K562 (cell line): ENCODE results near the gene NRG3. TPM values are rescaled to one million over a fixed set of nuclear protein-coding genes. Genes with fewer than 3 reads are reported as not detected.

Experiments used
- ATAC-seq: fragments of 200-7000 bp; cut with Tn5 transposase; 3 replicates; pipeline ENCODE4 v1.9.1; 2020; ENCODE audit warnings: moderate library complexity
- BruUV-seq: library from RNA; stranded (reverse); fragments of 400-500 nt; replicated peaks from 2 replicates; lab custom pipeline; 2021; lab: Mats Ljungman, UMichigan
- CTCF ChIA-PET: fragments of 300-600 bp; formaldehyde crosslinking; extraction: SDS; loops from one replicate; lab custom pipeline; 2021; ENCODE audit warnings: low intra/inter-chr PET ratio; lab: Yijun Ruan, JAX
- POLR2A ChIA-PET: fragments of 300-600, 350-650 bp; sonication (Branson Sonifier 250); formaldehyde crosslinking; extraction: SDS; loops from one replicate; lab custom pipeline; 2021; ENCODE audit warnings: antibody characterized with exemption, inconsistent platforms; lab: Yijun Ruan, JAX
- DNase-seq, 4 experiments: peaks; one replicate each; pipeline versions ENCODE4 v3.0.0 to v3.0.0-alpha.2; 2011 to 2018; ENCODE audit warnings: low spot score in 3 of 4, mixed read lengths in 3 of 4; ENCODE audit errors: extremely low read depth in 1 of 4
- FAIRE-seq: peaks from 2 replicates; lab custom pipeline; 2011; peaks lifted over from hg19 to GRCh38; lab: Jason Lieb, UNC
- H2AFZ ChIP-seq: 2 replicates; pipeline ENCODE4 v1.6.0; 2011; ENCODE audit warnings: low read depth, low read length, control low read depth, inconsistent platforms
- H3K27ac ChIP-seq: fragments of 200-600 bp; 3 replicates; pipeline ENCODE4 v1.8.0; 2011; ENCODE audit warnings: low read depth, mild to moderate bottlenecking, control low read depth, inconsistent platforms, low read length, moderate library complexity, mixed read lengths; ENCODE audit errors: extremely low read depth
- H3K27me3 ChIP-seq, 2 experiments: fragments of 300-600 bp in 1 of 2; 2 replicates in 1 of 2; 3 replicates in 1 of 2; pipeline versions ENCODE4 v1.6.0 to v1.8.0; 2011; ENCODE audit warnings: inconsistent platforms in 2 of 2, low read length in 2 of 2, mild to moderate bottlenecking in 1 of 2, mixed read lengths in 1 of 2, moderate library complexity in 1 of 2; ENCODE audit not compliant: control insufficient read depth in 2 of 2, insufficient read depth in 2 of 2
- H3K36me3 ChIP-seq: fragments of 300-600 bp; 3 replicates; pipeline ENCODE4 v1.8.0; 2011; ENCODE audit warnings: mild to moderate bottlenecking, low read length, inconsistent platforms; ENCODE audit not compliant: control insufficient read depth, insufficient read depth
- H3K4me1 ChIP-seq, 2 experiments: fragments of 200-600 bp in 1 of 2; replicated peaks in 1 of 2; 2 replicates in 1 of 2; 3 replicates in 1 of 2; pipeline versions ENCODE4 v1.5.1 to v1.8.0; 2011; ENCODE audit warnings: inconsistent platforms in 2 of 2, low read length in 2 of 2, mild to moderate bottlenecking in 1 of 2, mixed read lengths in 1 of 2, moderate library complexity in 1 of 2; ENCODE audit not compliant: control insufficient read depth in 2 of 2, insufficient read depth in 2 of 2
- H3K4me2 ChIP-seq: 2 replicates; pipeline ENCODE4 v1.6.1; 2011; ENCODE audit warnings: low read length, control low read depth, inconsistent platforms, mixed read lengths; ENCODE audit not compliant: insufficient read depth
- H3K4me3 ChIP-seq: fragments of 200-600 bp; sonication (generic), shearing (Covaris generic); 2 replicates; pipeline ENCODE4 v1.5.1; 2016; ENCODE audit warnings: control low read depth, inconsistent platforms
- H3K79me2 ChIP-seq: fragments of 200-600 bp; 3 replicates; pipeline ENCODE4 v1.8.0; 2011; ENCODE audit warnings: low read length, inconsistent platforms; ENCODE audit not compliant: control insufficient read depth, insufficient read depth
- H3K9ac ChIP-seq, 2 experiments: 2 replicates each; pipeline versions ENCODE4 v1.6.0 to v1.6.1; 2011; ENCODE audit warnings: low read depth in 2 of 2, low read length in 2 of 2, control low read depth in 1 of 2, inconsistent platforms in 1 of 2, mild to moderate bottlenecking in 1 of 2, mixed read lengths in 1 of 2; ENCODE audit not compliant: insufficient read depth in 1 of 2
- H3K9me1 ChIP-seq: one replicate; pipeline ENCODE4 v1.6.0; 2011; ENCODE audit warnings: inconsistent platforms, mild to moderate bottlenecking, low read length, moderate library complexity; ENCODE audit not compliant: control insufficient read depth, insufficient read depth
- H3K9me3 ChIP-seq: replicated peaks from 2 replicates; pipeline ENCODE4 v1.5.1; 2011; ENCODE audit warnings: low read depth, low read length, inconsistent platforms; ENCODE audit not compliant: control insufficient read depth, insufficient read depth
- H4K20me1 ChIP-seq: replicated peaks from 2 replicates; pipeline ENCODE4 v1.6.1; 2011; ENCODE audit warnings: low read length, inconsistent platforms, mixed read lengths; ENCODE audit not compliant: control insufficient read depth, insufficient read depth
- CBX8 ChIP-seq: fragments of 200-600 bp; sonication (generic); IDR thresholded peaks from 2 replicates; pipeline ENCODE4 v1.6.1; 2012; ENCODE audit warnings: borderline replicate concordance, mixed run types, low read depth, mild to moderate bottlenecking, moderate library complexity, mixed read lengths, low read length, control low read depth, inconsistent platforms; ENCODE audit not compliant: poor library complexity, severe bottlenecking; ENCODE audit errors: extremely low read depth
- FOS ChIP-seq: IDR thresholded peaks from 3 replicates; pipeline ENCODE4 v1.6.1; 2011; ENCODE audit not compliant: insufficient read length; ENCODE audit errors: extremely low read depth
- NCOA2 ChIP-seq, 2 experiments: fragments of 450-650 bp; IDR thresholded peaks; 2 replicates each; pipeline ENCODE4 v1.6.1; 2018; ENCODE audit warnings: mild to moderate bottlenecking in 2 of 2, moderate library complexity in 1 of 2; ENCODE audit not compliant: partially characterized antibody in 2 of 2
- NELFE ChIP-seq: IDR thresholded peaks from 2 replicates; pipeline ENCODE4 v1.6.1; 2011; ENCODE audit warnings: mild to moderate bottlenecking; ENCODE audit not compliant: insufficient read depth, insufficient read length
- RBM22 ChIP-seq: fragments of 200-400 bp; formaldehyde crosslinking; IDR thresholded peaks from 2 replicates; pipeline ENCODE4 v1.6.1; 2018; ENCODE audit warnings: low read length, low read depth; ENCODE audit not compliant: poor library complexity, severe bottlenecking
- TFAM ChIP-seq: fragments of 250-450 bp; sonication (Bioruptor Pico); conservative IDR thresholded peaks from 2 replicates; pipeline ENCODE4 v1.5.0; 2021; ENCODE audit warnings: mild to moderate bottlenecking, moderate library complexity
- U2AF2 ChIP-seq: fragments of 200-400 bp; formaldehyde crosslinking; optimal IDR thresholded peaks from 2 replicates; pipeline ENCODE3; 2017; ENCODE audit warnings: low read depth, mild to moderate bottlenecking, low read length
- ZNF324 ChIP-seq: fragments of 250-450 bp; sonication (Bioruptor Pico); IDR thresholded peaks from 2 replicates; pipeline ENCODE4 v1.4.0; 2020; ENCODE audit warnings: mild to moderate bottlenecking
- ZNF354B ChIP-seq: fragments of 250-450 bp; sonication (Bioruptor Pico); IDR thresholded peaks from 2 replicates; pipeline ENCODE4 v1.4.0; 2020
- WGBS: fragments of 100-300 bp; shearing (Covaris generic); methylation state at CpG from one replicate; pipeline ENCODE4 v1.1.6; 2016; ENCODE audit warnings: low coverage, mixed read lengths; ENCODE audit not compliant: insufficient coverage; ENCODE audit errors: missing lambda C conversion rate; 5-methylcytosine and 5-hydroxymethylcytosine counted together
- in situ Hi-C: fragments of 300-500 bp; cut with MboI; formaldehyde crosslinking; loops from 4 replicates; pipeline ENCODE4 v1.15.0; 2018; ENCODE audit warnings: inconsistent platforms, mixed read lengths
- intact Hi-C: fragments of 100-400 bp; cut with micrococcal nuclease; formaldehyde crosslinking; loops from 2 replicates; pipeline ENCODE4 v1.14.2; 2022
- polyA plus RNA-seq, 8 experiments: library from polyadenylated mRNA; depleted of rRNA in 4 of 8; stranded (reverse) in 5 of 8; unstranded in 3 of 8; fragments of >200 nt; fragmentation: Nextera tagmentation in 2 of 8; fragmentation: Illumina TruSeq in 1 of 8; extraction: Ambion mirVana in 2 of 8; extraction: Trizol in 1 of 8; gene quantifications; 2 replicates each; pipeline versions ENCODE4 v1.2.1 to v1.2.3, GENCODE V29; 2011 to 2014; ENCODE audit warnings: inconsistent platforms in 1 of 8, missing spikeins in 1 of 8
- total RNA-seq, 7 experiments: library from RNA; depleted of rRNA in 6 of 7; stranded (reverse); fragments of >200 nt in 6 of 7; fragmentation: Illumina TruSeq in 2 of 7; extraction: Trizol in 2 of 7; gene quantifications; 2 replicates each; pipeline versions ENCODE4 v1.2.1 to v1.2.3, GENCODE V29; 2011 to 2021; ENCODE audit warnings: low replicate concordance in 1 of 7

The NRG3 gene
- total and polyA plus RNA-seq, 9 of the 15 experiments (the other 6 are each of a cell fraction or from before 2014, with no cell fraction given): not detected

DNA sequence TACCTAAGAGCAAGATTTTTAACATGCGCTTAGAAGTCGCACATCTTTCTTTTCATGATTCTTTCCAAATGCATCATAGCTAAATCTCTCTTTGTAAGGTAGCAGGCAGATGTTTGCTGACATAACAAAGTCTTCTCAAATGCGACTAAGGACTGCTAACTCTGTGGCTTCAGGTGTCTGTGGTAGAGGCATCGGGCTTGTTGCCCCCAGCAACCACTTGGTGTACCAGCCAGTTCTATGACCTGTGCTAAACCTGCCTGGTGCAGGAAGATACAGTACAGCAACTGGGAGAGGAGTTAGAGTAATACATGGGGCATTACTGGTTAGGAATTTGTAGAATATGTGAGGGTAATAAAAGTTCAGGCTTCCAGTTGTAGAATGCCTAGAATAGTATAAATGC is 654.1 kb downstream of the NRG3 start:
- 0% methylated on average over 4 of the region's 4 CpGs for WGBS
- Histone ChIP-seq H3K9ac (no peak overlapping the region), H3K36me3 (no peaks in the 10 kb centered on the region), H3K9me3 (peaks cover 2% of the 10 kb centered on the region; the same call in 1 of the 2 replicates), H3K79me2 (no peaks in the 10 kb centered on the region), H3K9me1 (no peaks in the 10 kb centered on the region), H3K4me1 (no peaks in the 10 kb centered on the region), H2AFZ (no peak overlapping the region), H4K20me1 (no peaks in the 10 kb centered on the region), H3K4me3 (no peak overlapping the region), H3K4me2 (no peak overlapping the region), H3K27ac (no peak overlapping the region), H3K27me3 (no peaks in the 10 kb centered on the region)
- intact Hi-C loops (no loop called here), in situ Hi-C loops (no loop called here)
- ChIA-PET POLR2A (interaction anchor here (0.6 kb wide), 1 partner anchor 26 kb away, joined by 3 read pairs; no protein-coding TSS in a partner anchor), CTCF (no interaction called here)
- ATAC-seq: no peak
- TF ChIP-seq NCOA2 (IDR thresholded peaks at IDR 0.05; ENCODE audit: partially characterized antibody in 2 of 2): no peak
- TF ChIP-seq FOS: no peak
- no peak for TF ChIP-seq U2AF2
- no peak for TF ChIP-seq RBM22
- TF ChIP-seq TFAM: no peak
- no peak for TF ChIP-seq ZNF324
- TF ChIP-seq NELFE: no peak
- TF ChIP-seq CBX8: no peak
- no peak for TF ChIP-seq ZNF354B
- no TSS peak for BruUV-seq
- FAIRE-seq: no peak
- DNase-seq: no peak
